ENCODE data around the gene GLCCI1. TPM values are rescaled to one million over a fixed set of nuclear protein-coding genes. Genes with fewer than 3 reads are reported as not detected.
"Not testable (repeated sequence)": the region's sequence is repeated elsewhere in the genome, so short reads cannot be mapped to it uniquely, and the experiment has no call there.

GLCCI1 gene
- total RNA-seq, 1 donor from 2014 or later = 42.4 TPM

- H3K4me3 Mint-ChIP-seq (ENCODE audit: low read depth) = no peak overlapping the region
- H3K27ac Mint-ChIP-seq = no peak overlapping the region
These were observed 20.1 kb downstream of the GLCCI1 start for GRCh38 chr7:7988706-7989105.

GRCh38 chr7:7989133-7989532 lies 20.5 kb downstream of the GLCCI1 start:
- H3K36me3 Mint-ChIP-seq (ENCODE audit: insufficient read depth) = peaks cover 14% of the 10 kb centered on the region
- peaks cover 11% of the 10 kb centered on the region for H3K4me1 Mint-ChIP-seq (ENCODE audit: low read depth)
- TF ChIP-seq CTCF (IDR thresholded peaks at IDR 0.05; ENCODE audit: unreplicated experiment) = no peak
- H3K4me3 Mint-ChIP-seq (ENCODE audit: low read depth) = no peak overlapping the region
- H3K9me3 Mint-ChIP-seq (ENCODE audit: low read depth) = peaks cover 21% of the 10 kb centered on the region
- H3K27me3 Mint-ChIP-seq = no peaks in the 10 kb centered on the region
- DNase-seq (ENCODE audit: low spot score, unreplicated experiment) = no peak
- H3K27ac Mint-ChIP-seq = no peak overlapping the region

More at GRCh38 chr7:7988706-7989105, 20.1 kb downstream of the GLCCI1 start:
- Mint-ChIP-seq H3K9me3 (ENCODE audit: low read depth) (peaks cover 21% of the 10 kb centered on the region), H3K36me3 (ENCODE audit: insufficient read depth) (peaks cover 14% of the 10 kb centered on the region), H3K27me3 (no peaks in the 10 kb centered on the region), H3K4me1 (ENCODE audit: low read depth) (peaks cover 11% of the 10 kb centered on the region)
- TF ChIP-seq CTCF (IDR thresholded peaks at IDR 0.05; ENCODE audit: unreplicated experiment) = no peak
- DNase-seq (ENCODE audit: low spot score, unreplicated experiment) = no peak

- no peaks in the 10 kb centered on the region for H3K27me3 Mint-ChIP-seq
- no peak overlapping the region for H3K27ac Mint-ChIP-seq
- peaks cover 11% of the 10 kb centered on the region for H3K4me1 Mint-ChIP-seq (ENCODE audit: low read depth)
- H3K36me3 Mint-ChIP-seq (ENCODE audit: insufficient read depth) = peaks cover 16% of the 10 kb centered on the region
- H3K4me3 Mint-ChIP-seq (ENCODE audit: low read depth) = no peak overlapping the region
- H3K9me3 Mint-ChIP-seq (ENCODE audit: low read depth) = peaks cover 23% of the 10 kb centered on the region
- DNase-seq (ENCODE audit: low spot score, unreplicated experiment) = no peak
- TF ChIP-seq CTCF (IDR thresholded peaks at IDR 0.05; ENCODE audit: unreplicated experiment) = no peak
These were observed 21.2 kb downstream of the GLCCI1 start for GRCh38 chr7:7989616-7990440.

GRCh38 chr7:7990441-7990761 lies 21.8 kb downstream of the GLCCI1 start:
- DNase-seq (ENCODE audit: low spot score, unreplicated experiment) = no peak
- peaks cover 27% of the 10 kb centered on the region for H3K9me3 Mint-ChIP-seq (ENCODE audit: low read depth)
- peaks cover 20% of the 10 kb centered on the region for H3K36me3 Mint-ChIP-seq (ENCODE audit: insufficient read depth)
- no peak for TF ChIP-seq CTCF (IDR thresholded peaks at IDR 0.05; ENCODE audit: unreplicated experiment)
- peaks cover 8% of the 10 kb centered on the region for H3K4me1 Mint-ChIP-seq (ENCODE audit: low read depth)
- no peak overlapping the region for H3K4me3 Mint-ChIP-seq (ENCODE audit: low read depth)
- H3K27me3 Mint-ChIP-seq = no peaks in the 10 kb centered on the region
- H3K27ac Mint-ChIP-seq = peak overlapping the region; percentile 30

- Mint-ChIP-seq H3K36me3 (ENCODE audit: insufficient read depth) (peaks cover 23% of the 10 kb centered on the region), H3K4me3 (ENCODE audit: low read depth) (no peak overlapping the region), H3K27ac (no peak overlapping the region), H3K9me3 (ENCODE audit: low read depth) (peaks cover 27% of the 10 kb centered on the region), H3K27me3 (no peaks in the 10 kb centered on the region), H3K4me1 (ENCODE audit: low read depth) (peaks cover 16% of the 10 kb centered on the region)
- DNase-seq (ENCODE audit: low spot score, unreplicated experiment) = no peak
- no peak for TF ChIP-seq CTCF (IDR thresholded peaks at IDR 0.05; ENCODE audit: unreplicated experiment)
These were observed 23.9 kb downstream of the GLCCI1 start for GRCh38 chr7:7992506-7992905.

- Mint-ChIP-seq H3K9me3 (ENCODE audit: low read depth) (peaks cover 27% of the 10 kb centered on the region), H3K27ac (peak overlapping the region; percentile 87), H3K36me3 (ENCODE audit: insufficient read depth) (peaks cover 23% of the 10 kb centered on the region)
- not testable (repeated sequence) for H3K4me3 Mint-ChIP-seq (ENCODE audit: low read depth); H3K4me1 Mint-ChIP-seq (ENCODE audit: low read depth); DNase-seq (ENCODE audit: low spot score, unreplicated experiment); H3K27me3 Mint-ChIP-seq
These were observed 26.8 kb downstream of the GLCCI1 start for GRCh38 chr7:7995348-7995747.
